Glomerular endothelial cell (primary cell): ENCODE data around the gene KCNN2. TPM values are rescaled to one million over a fixed set of nuclear protein-coding genes. Genes with fewer than 3 reads are reported as not detected.

ENCODE experiments used
- DNase-seq: peaks from one replicate; pipeline ENCODE4 v3.0.0-alpha.2; 2011; ENCODE audit warnings: low read depth, low spot score; ENCODE audit errors: extremely low read depth
- total RNA-seq: library from RNA; depleted of rRNA; stranded (reverse); fragments of >200 nt; gene quantifications from 2 replicates; pipeline ENCODE4 v1.2.3, GENCODE V29; 2015

KCNN2 gene
- total RNA-seq, 1 donor from 2014 or later: 8.0 TPM

DNA sequence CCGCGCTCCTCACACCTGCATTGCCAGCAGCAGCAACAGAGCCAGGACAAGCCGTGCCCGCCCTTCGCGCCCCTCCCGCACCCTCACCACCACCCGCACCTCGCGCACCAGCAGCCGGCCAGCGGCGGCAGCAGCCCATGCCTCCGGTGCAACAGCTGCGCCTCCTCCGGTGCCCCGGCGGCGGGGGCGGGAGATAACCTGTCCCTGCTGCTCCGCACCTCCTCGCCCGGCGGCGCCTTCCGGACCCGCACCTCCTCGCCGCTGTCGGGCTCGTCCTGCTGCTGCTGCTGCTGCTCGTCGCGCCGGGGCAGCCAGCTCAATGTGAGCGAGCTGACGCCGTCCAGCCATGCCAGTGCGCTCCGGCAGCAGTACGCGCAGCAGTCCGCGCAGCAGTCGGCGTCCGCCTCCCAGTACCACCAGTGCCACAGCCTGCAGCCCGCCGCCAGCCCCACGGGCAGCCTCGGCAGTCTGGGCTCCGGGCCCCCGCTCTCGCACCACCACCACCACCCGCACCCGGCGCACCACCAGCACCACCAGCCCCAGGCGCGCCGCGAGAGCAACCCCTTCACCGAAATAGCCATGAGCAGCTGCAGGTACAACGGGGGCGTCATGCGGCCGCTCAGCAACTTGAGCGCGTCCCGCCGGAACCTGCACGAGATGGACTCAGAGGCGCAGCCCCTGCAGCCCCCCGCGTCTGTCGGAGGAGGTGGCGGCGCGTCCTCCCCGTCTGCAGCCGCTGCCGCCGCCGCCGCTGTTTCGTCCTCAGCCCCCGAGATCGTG lies 517 bp downstream of the KCNN2 start:
- DNase-seq: no peak

DNA sequence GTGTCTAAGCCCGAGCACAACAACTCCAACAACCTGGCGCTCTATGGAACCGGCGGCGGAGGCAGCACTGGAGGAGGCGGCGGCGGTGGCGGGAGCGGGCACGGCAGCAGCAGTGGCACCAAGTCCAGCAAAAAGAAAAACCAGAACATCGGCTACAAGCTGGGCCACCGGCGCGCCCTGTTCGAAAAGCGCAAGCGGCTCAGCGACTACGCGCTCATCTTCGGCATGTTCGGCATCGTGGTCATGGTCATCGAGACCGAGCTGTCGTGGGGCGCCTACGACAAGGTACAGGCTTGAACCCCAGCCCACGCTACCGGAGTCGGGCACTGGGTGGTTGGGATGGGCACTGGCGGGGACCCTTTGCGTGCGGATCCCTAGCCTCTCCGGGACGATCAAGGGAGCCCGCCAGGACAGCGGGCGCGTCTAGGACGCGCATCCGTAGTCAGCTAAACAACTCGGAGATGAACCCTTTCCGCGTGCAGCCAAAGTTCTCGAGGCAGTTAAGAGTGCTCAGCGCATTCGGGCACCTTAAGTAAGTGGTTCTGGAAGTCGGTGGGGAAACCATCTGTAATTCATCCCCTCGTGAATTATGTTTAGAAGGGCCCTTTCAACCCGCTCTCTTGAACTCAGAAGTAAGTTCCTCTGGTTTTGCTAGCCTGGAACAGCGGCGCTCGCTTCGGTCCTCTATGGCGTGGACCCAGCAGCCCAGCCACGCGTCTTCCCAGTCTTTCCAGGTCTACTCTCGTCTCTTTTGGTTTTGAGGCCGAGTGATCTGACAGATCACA lies 1.3 kb downstream of the KCNN2 start:
- DNase-seq: no peak

DNA sequence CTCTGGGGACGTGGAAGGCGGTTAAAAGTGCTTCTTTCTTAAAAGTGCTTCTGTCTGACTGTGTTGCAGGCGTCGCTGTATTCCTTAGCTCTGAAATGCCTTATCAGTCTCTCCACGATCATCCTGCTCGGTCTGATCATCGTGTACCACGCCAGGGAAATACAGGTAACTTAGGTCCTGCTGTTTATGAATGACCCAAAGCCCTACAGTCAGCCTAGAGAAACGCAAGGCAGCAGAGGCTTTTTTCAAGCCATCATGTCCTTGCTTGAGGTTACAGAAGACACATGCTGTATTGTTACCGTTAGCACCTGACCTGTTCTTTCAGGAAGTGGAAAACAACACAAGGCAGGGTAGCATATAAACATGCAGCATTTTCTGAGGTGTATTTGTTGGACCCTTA lies 2.0 kb downstream of the KCNN2 start:
- no peak for DNase-seq

DNA sequence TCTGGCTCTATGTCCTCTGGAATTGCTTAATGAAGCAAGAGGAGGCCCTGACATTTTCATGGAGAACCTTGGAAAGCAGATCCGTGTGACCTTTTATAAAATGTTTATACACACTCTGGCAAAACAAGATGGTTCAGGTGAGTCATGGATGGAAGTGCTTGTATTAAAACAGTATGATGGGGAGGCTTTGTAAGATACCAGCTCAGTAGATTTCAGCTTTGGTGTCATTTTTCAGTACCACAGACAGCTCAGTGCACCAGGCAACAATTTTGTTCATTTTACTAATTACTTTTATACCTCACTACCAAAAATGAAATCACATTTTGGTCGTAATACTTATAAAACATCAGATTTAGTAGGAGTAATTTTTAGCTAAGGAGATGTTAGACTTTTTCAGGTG lies 5.2 kb downstream of the KCNN2 start:
- no peak for DNase-seq

DNA sequence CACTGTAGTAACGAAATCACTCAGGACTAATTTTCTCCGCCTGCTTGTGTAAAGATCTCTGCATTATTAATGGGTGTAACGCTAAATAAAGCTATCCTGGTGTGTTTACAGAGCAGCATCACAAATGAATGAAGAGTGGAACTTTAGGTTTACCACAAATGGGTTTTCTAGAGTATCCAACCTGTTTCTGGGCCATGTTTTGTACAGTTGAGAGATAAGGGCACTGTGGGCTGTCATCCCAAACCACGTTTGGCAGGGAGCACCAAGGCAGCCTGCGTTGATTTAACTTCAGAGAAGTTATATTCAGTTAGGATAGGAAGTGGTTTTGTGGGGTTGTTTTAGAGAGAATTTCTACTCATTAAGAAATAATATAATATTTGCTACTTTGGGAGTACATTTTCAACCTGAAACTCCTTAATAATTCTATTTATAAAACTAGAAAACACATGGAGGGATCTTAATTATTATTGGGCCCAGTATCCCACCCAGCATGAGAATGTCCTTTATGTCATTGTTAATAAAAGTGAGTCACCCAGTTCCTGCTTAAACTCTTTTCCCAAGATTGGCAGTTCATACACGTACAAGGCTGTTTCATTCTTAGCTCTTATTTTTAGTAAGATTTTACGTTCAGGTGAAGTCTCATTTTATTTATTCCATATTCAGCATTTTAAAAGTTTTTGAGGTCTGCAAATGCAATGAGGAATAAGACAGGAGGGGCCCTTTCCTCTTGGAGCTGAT lies 8.0 kb downstream of the KCNN2 start:
- DNase-seq: no peak

DNA sequence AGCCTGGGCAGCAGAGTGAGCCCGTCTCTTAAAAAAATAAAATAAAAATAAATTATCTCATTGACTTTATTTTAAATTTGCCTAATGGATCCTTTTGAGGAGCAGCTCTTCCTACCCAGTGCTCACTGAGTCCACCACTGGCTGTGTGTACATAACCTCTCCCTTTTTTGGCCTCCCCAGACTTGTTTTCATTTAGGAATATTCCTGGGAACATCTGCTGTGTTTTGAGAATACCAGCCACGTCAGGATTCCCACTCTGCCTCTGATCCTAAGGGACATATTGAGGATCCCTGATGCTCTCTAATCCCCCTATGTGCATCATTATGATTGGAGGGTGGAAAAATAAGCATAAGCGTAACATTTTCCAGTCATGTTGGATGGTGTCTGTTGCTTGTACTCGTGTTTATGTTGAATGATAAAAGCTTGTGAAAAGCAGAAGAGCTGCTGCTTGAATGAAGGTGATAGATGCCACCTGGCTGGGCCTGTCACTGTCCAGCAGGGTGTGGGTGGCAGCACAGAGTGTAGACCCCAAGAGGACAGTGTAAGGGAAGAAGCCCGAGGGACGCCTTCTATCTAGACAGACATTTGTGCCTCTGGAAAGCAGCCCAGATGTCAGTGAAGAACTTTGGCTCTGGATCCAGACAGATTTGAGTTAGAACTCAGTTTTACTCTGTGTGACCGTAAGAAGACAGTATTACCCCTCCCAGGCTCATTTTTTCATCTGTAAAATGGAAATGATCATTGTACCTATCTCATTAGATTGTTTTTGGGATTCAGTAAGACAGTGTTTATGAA lies 15.4 kb downstream of the KCNN2 start:
- DNase-seq: no peak

DNA sequence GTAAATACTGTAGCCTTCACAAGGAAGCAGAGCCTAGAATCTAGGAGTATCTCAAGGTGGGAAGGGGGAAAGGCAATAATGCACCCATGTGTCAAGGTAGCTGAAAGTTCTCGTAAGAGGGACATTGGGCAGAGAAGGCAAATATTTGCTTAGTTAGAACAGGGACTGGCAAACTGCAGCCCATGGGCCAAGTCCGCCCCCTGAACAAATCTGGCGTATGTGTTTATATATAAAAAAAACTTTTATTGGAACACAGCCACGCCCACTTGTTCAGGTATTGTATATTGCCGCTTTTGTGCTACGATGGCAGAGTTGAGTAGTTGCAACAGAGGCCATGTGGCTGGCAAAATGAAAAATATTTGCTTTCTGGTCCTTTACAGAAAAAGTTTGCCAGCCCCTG lies 16.1 kb downstream of the KCNN2 start:
- DNase-seq: no peak

DNA sequence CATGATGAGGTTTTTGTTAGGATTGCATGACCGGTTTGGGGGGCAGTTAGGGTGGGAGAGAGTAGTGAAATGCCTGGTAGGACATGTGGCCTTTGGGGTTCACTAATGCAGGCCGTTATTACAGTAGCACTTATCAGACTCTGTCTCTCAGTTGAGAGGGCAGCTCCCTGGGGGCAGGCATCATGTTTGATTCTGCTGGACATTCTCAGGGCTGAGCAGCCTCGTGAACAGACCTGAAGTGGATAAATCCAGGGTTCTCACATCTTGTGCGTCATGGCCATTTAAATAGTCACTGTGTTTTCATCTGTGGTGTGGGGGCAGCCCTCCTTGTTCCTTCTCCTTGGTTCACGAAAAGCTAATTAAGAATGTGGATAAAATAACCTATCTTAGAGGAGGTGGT lies 18.9 kb downstream of the KCNN2 start:
- no peak for DNase-seq

DNA sequence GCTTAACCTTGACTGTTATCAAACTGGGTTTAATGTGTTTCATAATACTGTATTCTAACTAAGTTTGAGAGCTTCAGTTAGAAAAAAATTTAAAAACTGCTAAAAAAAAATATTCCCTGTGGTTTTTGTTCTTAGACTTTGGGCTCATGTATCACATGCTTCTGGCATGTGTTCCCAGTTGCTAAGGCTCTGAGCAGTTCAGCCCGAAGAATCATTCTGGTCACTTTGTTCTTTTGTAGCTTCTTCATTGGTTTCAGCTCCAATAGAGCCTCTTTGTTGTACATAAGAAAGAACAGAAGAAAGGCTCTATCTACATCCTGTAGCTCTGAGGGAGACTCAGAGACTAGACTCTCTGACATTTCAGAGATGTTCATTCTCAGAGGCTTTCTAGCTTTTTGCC lies 25.6 kb downstream of the KCNN2 start:
- no peak for DNase-seq

DNA sequence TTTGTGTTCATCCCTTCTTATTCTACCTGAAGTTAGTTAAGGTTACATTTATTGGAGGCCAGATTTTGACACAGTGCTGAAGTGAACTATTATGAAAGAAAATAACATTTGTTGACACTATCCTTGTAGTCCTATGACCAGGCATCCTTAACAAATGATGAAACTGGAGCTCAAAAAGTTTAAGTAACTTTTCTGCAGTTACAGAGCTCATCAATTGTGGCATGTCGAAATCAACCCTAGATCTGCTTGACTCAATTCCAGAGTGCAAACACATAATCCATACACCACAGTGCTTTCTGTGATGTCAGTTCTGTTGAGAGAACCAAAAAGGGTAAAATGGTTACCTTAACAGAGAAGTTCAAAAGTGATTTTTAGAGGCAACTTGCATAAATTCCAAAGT lies 28.6 kb downstream of the KCNN2 start:
- DNase-seq: no peak

DNA sequence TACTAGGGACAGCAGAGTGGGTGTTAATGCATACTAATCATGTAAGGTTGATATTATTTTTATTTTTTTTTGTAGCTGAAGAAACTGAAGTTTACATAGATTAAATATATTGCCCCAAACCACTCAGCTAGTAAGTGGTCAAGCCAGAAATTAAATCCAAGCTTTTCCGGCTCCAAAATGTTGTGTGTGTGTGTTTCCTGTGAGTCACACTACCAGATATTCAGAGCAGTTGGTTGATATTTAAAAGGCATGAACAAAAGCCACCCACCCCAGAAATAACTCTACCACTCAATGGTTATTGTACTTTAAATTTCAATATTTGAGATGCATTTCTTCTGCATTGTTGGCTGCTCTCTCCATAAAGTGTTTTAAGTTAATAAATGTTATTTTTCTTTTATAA lies 29.5 kb downstream of the KCNN2 start:
- DNase-seq: peak; percentile 14

DNA sequence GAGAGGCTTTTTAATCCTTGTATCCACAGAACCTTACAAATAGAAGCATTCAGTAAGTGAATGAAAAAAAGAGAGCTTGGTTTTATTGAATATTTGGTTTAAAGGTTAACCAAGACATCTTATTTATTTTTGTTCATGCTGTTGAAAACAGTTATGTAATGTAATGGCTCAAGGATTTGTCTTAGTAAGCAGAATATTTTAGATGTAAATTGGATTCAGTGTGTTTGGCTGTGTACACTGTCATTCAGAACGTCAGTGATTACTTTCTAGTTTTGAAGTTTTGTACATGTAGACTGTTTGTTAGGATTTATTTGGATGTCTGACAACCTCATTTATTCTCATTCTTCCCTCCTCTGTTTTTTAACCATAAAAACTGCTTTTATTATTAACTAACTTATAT lies 31.3 kb downstream of the KCNN2 start:
- no peak for DNase-seq

DNA sequence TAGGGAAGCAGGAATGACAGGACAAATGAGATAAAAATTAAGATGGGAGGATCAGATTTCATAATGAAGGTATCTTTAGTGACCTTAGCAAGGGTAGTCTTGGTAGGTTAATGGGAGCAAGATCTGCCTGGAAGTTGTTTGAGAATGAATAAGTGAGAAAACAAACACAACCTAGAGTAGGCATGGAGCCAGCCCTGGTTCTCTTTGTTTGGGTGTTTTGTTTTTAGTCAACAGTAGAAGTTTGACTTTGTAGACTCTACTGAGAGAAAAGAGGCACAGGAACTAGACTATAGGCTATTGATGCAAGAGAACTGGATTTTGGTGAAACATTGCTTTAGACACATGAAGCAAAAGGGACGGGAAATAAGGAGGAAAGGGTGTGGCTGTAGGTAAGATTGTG lies 40.3 kb downstream of the KCNN2 start:
- no peak for DNase-seq

DNA sequence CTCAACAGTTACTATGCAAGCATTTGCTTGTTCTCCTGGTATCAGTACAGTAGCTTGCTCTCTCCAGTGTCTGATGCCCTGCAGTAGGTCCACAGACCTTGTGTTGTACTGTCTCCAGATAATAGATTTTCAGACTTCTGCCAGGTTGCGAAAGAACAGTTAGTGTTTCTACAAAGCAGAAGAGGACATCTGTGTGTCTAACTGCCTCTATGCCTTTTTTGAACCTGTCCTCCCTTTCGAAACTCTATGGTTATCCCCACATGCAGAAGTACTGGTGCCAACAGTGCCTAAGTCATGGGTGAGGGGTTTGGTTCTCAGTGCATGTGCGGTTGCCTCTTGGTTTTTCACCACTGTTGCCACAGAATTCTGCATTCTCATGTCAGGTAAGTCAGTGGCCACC lies 45.9 kb downstream of the KCNN2 start:
- no peak for DNase-seq

DNA sequence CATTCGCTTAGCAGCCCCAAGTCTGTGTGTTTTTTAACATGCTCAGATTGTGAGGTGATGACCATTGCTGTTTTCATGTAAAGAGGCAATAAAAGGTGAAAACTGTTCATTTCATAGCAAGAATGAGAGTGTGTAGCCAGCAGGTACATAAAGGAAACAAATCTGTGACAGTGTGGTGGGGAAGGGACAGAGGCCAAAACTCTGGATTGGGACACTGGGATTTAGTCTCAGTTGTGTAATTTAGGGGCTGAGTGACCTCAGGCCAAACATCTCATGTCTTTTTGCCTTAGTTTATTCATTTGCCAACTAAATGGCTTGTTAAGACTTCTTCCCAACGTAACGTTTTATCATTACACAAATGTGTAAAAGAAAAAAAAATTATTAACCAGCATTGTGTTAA lies 47.0 kb downstream of the KCNN2 start:
- no peak for DNase-seq

DNA sequence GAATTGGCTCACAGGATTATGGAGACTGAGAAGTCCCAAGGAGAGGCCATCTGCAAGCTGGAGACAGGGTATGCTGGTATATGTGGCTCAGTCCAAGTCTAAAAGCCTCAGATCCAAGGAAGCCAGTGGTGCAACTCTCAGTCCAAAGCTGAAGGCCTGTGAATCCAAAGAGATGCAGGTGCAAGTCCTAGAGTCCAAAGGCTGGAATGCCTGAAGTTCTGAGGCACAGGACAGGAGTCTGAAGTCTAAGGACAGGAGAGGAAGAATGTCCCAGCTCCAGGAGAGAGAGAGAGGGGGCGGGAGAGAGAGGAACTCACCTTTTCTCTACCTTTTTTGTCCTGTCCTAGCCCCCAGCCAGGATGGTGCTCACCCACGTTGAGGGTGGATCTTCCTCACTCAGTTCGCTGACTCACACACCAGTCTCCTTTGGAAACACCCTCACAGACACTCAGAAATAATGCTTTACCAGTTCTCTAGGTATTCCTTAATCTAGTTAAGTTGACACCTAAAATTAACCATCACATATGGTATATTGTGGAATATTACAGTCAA lies 49.6 kb downstream of the KCNN2 start:
- DNase-seq: no peak

DNA sequence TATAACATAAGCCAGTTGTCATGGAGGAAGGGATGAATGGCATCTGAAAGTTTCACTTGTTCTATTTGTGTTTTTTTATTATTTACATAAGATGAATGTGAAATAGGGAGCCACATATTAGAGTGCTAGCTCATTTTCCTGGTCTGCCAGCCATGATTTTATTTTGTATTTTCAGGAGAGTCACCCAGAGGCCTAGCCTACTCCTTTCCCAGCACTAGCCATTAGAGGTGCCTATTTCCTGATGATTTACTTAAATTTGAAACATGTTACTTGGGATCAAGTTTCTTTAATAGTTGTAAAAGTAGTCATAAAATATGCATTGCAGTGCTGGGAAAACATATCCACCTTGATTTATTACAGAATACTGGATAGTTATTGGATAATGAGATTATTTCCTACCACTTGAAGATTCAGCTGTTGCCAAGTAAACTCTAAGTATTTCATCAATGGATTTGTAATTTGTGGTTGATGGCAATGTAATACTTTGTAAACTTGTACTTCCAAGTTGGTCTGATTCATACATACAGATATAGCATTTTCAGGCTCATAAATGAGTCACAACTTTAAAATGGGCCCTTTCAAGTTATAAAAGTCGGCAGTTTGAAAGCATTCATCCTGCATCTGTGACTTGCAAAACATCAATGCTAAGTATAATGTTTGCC lies 50.8 kb downstream of the KCNN2 start:
- DNase-seq: no peak

DNA sequence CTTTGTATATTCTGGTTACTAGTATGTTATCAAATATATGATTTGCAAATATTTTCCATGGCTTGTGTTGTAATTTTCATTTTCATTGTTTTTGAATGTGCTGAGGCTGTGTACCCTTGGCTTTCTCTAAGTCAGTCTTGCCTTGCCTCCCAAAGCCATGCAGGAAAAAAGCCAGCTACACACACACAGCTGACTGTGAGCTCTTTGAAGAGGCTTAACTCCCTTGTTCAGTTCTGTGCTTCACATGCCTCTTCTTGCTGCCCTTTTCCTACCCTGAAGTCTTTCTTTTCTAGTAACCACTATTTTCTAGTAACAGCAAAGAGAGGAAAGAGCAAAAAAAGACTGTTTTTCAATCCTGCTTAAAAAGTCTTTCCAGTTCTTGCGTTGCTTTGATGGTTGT lies 53.9 kb downstream of the KCNN2 start:
- no peak for DNase-seq

DNA sequence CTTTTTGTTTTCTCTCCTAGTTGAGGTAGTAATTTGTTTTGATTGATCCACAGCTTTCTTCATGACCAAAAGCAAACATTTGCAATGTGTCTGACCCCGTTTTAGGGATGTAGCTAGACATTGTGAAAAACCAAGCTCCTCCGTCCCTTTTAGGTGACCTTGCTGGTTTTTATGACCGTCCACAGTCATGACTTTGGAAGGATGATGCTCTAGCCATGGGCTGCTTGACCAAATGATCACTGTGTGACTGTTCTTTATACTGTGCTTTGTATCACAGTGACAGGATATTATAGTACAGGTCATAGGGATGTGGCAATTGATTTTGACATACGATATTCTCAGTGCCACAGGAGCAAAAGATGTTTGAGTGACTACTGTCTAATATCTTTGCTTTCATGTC lies 54.4 kb downstream of the KCNN2 start:
- DNase-seq: no peak

DNA sequence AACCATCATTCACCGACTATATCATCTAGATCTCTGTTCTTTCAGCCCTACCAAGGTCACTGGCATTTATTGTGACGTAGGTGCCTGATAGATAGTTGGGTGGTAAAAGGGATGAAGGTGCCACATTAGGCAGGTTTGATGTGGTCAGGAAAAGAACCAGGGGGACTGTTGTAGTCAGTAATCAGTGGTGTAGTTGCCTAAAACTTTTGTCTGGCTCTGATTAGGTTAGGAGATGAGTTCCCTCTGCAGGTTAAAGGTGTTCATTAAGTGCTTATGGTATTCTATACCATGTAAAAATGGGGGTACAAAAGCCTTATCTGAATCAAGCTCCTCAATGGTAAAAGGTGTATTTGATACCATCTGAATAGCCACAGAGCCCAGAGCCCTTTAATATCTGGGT lies 55.6 kb downstream of the KCNN2 start:
- no peak for DNase-seq
